NCI-H1694 (cell line): ENCODE data around the gene DYNC1I1.

Experiments
- DNase-seq: peaks from one replicate; lab custom pipeline; 2025; lab: John Stamatoyannopoulos, UW

The DYNC1I1 gene

GRCh38 chr7:96085953-96086352, 313.6 kb downstream of the DYNC1I1 start:
- DNase-seq: no peak

DNA sequence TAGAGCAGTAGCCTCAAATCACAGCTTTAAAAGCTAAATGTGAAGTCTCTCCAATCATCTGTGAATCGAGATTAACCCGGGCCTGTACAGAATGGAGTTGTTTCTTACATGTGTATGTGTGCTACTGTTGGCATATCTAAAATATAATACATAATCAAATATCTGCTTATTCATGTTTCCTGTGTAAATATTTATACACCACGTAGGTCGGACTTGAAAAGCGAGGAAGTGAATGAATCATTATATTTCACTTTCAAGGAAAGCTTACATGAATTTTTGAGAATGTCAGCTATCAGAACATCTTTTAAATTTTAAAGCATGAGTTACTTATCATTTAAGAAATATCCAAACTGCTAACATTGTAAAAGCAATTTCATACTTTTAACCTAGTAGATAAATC, 316.2 kb downstream of the DYNC1I1 start:
- no peak for DNase-seq

- no peak for DNase-seq
These were observed 317.2 kb downstream of the DYNC1I1 start for GRCh38 chr7:96089511-96089910.

DNA sequence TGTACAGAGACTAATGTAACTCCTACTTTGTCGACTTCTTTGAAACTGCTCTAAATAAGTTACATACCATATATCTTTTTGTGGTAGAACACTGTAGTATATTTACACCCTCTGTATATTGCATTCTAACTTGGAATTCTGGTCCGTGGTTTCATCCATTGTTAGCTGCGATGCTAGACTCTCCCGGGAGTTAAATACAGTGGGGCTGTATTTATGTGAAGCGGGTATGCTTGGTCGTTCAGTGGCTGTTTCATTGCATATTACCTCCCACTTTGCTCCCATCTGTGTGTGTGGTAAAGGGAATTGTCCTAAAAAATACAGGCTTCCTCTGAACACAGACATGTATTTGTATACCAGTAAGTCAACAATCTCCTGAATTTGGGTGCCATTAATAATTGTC, 318.4 kb downstream of the DYNC1I1 start:
- DNase-seq: no peak

DNA sequence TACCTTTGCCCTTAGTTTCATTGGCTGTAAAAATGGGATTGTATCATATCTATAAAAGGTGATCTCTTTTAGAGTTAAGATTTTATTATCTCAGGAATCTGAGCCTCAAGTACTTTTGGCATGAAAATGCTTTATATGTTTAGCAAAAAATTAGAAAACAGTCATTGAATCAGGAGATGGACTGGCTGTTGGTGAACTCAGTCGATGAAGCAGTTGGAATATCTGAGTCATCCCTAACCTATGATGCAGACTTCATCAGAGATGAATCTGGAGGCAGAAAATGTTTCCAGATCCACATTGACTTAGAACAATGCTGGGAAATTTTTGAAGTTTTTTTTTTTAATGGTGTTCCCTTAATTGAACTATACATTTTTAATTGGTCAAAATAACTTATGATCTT, 321.1 kb downstream of the DYNC1I1 start:
- DNase-seq: no peak

DNA sequence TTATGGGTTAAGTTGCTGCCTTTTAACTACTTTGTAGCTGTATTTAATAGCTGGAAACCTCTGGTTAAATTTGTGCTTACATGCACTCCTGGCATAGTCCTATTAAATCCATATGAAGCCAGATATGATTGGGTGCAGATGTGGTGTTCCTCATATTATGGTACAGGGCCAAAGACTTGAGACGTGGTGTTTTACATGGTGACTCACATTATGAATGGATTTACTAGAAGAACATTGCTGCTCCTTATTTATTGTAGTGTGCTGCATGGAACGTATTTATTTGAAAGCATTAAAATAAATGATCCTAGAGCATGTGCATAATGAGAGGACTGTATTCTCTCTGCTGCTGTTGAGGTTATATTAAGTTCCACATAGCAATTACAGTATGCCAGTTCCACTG, 325.5 kb downstream of the DYNC1I1 start:
- no peak for DNase-seq

DNA sequence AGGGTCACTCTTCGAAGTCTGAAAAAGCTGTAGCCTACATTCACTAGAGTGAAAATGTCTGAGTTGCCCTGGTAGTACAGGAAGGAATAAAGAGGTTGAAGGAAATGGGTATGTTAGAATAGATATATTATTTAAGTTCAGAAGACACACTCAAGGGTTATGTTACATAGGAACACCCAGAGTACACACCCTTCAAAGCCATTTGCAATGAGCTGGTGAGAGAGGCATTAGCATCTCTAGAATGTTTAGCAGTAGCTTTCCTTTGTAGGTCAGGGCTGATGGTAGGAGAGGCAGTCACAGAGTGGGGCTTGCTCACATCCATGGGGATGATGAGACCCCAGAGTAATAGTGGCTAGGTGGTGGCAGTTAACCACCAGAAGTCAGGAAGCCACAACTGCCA, 328.4 kb downstream of the DYNC1I1 start:
- DNase-seq: no peak

- DNase-seq: no peak
These were observed 329.9 kb downstream of the DYNC1I1 start for GRCh38 chr7:96102096-96102811.

DNA sequence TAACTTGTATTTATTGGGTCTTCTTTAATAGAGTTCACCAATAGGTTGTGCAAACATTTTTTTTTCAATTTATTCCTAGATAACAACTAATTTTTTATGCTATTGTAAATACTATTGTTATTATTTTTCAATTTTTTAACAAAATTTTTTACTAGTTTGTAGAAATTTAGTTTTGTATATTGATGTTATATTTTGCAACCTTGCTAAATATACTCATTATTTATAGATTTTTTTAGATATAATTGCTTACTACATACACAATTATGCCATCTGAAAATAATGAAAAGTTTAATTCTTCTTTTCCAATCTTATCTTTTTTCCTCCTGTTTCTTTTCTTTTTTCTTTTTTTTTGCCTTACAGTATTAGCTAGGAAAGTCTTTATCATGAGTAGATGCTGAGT, 332.6 kb downstream of the DYNC1I1 start:
- no peak for DNase-seq

DNA sequence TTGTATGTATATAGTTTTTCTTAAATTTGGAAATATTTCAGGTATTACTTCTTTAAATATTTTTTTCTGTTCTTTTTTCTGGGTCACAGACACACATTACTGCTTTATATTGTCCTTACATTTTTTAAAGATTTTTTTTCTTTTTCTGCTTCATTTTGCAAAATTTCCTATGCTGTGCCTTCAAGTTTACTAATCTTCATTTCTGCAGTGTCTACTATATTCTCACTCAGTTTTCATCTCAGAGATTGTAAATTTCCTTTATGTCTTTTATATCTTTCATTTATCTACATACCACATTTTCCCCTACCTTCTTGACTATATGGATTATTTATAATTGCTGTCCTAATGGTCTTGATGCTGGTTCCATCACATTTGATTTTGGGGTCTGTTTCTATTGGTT, 339.1 kb downstream of the DYNC1I1 start:
- no peak for DNase-seq

DNA sequence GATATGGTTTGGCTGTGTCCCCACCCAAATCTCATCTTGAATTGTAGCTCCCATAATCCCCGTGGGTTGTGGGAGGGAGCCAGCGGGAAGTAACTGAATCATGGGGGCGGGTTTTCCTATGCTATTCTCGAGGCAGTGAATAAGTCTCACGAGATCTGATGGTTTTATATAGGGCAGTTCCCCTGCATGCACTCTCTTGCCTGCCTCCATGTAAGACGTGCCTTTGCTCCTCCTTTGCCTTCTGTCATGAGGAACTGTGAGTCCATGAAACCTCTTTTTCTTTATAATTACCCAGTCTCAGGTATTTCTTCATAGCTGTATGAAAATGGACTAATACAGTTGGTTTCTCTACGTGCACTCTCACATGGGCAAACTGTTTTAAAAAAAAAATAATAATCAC, 341.8 kb downstream of the DYNC1I1 start:
- no peak for DNase-seq

DNA sequence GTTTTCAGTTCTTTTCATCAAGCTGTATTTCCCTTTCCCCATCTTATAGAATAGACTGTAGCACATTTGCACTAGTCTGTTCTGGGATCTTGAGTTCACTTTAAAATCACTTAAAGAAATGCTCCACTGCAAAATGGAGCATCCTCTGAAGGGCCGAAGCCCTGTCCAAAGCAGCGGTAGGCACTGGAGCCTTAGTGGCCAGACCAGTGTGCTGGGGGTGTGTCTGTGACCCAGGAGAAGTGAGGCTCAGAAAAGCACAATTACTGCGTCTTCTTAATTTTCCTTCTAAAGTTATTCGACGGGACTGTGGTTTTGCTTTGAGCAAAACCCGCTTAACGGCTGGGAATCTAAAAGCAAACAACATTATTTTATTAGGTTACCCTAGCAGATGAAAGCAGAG, 343.8 kb downstream of the DYNC1I1 start:
- DNase-seq: no peak

DNA sequence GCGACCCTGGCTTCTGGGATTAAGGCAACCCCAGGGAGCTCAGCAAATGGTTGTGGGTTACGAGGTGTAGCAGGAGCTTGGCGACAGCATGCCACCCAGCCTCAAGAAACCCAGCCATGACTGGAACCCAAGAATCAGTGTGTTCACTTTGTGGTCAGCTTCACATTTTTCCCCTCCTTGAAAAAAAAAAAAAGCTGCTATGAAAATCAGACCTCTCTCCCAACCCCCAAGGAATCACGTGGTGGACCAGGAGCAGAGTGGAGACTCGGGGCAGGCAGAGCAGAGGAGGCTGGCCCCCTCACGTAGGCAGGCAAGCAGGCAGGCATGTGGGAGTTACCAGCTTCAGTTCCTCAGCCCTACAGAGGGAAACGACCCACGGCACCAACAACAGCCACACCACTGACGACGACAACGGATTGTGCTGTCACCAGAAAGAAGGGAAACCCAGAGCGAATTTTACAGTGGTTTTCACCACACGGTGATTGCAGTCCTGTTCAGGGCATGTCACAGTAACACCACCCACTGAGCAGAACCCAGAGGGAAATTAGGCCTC, 346.2 kb downstream of the DYNC1I1 start:
- no peak for DNase-seq

GRCh38 chr7:96120445-96121225, 348.3 kb downstream of the DYNC1I1 start:
- DNase-seq: peak; percentile 12

- no peak for DNase-seq
These were observed 349.4 kb downstream of the DYNC1I1 start for GRCh38 chr7:96121752-96122151.

DNA sequence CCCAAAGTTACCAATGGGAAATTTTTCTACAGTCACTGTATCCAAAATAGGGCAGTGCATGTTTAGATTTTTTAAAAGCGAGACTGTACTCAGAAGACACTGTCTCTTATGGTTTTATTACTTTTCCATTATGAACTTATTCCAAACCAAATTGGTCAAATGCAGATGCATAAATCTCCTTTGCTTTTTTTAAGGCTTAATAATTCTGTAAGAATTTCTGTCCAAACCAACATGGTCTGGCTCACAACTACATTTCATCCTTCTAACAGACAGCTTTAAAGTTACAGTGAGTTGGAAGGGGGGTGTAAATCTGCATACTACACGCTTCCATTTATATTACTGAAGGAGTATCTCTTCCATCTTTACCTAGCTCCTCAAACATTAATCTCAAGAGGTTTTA, 350.4 kb downstream of the DYNC1I1 start:
- no peak for DNase-seq

DNA sequence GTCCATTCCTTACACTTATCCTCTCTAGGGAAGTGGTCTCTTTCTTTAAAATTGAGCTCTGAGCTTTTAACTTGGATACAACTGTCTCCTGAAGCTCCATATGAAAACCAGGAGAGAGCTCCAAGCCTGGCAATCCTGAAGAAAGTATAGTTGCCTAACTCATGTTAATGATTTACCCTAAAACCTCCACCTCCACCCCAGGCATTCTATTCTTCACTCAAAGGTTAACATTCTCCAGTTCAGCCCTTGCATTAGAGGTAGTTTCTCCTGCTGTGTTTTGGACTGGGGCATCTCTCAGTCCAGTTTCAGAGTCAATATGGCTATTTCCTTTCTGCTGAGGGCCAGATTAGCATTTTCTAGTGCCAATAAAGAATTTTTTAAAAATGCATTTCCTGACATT, 354.0 kb downstream of the DYNC1I1 start:
- DNase-seq: no peak

DNA sequence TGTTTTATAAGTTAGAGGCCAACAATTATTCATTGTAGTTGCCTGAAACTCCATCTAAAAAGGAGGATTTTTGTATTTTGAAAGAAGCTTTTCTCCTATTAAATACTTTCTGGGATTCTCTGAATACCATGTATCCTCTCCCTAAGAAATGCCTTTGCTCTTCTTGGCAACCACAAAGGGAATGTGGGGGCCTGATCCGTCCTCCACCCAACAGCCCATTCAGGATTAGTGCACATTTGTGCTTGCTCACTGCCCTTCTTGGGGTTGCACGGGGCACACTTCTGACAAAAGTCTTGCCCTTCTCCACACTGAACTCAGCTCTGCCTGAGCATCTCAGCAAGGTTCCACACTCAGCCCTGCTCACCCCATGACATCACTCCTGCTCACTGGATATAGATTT, 355.4 kb downstream of the DYNC1I1 start:
- DNase-seq: no peak

DNA sequence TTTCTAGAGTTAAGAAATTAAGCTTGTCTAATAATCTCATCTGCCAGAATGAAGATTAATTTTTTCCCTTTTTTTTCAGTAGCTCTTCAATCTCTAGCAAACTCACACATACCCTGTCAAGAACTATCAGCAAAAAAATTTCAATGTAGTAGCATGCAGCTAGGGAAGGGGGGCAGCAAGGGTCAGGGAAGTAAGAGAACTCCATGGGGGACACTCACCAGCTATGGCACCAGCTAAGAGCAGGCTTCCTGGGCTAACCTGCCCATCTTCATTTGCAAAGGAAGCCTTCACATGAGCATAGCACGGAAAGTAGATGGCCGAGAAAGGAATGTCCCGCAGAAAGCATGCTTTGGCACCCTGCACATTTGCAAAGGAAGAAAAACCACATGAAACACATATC, 359.2 kb downstream of the DYNC1I1 start:
- no peak for DNase-seq

- no peak for DNase-seq
These were observed 362.9 kb downstream of the DYNC1I1 start for GRCh38 chr7:96135241-96135640.

DNA sequence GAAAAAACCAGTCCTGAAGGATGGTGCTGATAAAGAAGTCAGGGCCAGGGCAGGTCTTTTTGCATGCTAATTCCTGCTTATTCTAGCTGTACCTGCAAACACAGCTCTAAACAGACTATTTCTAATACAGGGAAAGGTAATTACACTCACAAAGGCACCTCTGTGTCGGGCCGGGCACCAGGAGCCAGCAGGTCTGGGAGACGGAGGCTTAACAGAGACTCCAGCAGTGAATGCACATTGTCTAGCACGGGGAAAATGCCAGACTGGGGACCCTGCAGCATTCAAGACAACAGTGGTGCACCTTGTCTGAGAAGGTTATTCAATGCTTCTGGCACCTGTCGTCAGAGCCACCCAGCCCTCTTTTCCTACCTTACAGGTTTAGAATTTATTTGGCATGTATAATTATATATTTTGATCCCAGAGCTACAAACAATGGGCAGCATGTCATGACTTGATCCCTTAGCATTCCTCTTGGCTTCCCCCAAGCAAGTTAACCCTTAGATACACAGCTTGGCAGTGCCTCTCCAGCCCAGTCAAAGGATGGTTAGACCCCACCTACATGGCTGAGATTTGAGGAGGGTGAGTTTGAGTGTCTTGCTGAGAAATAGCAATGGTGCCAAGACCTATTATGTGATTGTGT, 364.4 kb downstream of the DYNC1I1 start:
- DNase-seq: no peak

DNA sequence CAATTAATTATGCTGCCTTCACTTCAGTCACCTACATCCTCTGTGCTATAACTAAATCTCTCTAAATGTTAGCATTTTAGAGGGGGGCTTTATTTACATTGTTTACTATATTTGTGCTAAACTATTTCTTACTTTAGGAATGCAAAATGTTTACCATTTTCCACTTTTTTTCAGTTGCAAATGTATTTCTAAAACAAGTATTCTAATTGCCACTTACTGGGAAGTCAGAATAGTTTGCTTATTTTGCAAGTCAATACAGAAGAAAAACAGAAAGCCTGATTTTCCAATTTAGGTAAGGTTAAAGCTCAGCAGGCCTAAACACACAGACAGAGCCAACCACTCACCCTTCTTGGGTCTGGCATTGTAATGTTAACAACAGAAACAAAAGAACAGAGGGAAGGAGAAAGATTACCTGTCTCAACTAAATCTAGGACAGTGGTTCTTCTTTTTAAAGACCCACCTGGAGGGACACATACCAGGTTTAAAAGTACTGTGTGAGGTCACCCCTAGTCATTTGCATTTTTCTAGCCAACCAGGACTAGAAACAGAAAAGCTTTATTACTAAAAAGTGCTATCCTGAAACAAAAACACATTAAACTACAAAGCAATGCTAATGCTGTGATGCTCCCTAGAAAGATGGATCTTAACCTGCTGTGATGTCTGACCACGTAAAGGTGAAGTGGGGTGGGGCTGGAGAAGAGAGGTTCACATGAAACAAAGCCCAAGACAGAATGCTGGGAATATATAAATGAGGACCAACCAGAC, 371.3 kb downstream of the DYNC1I1 start:
- DNase-seq: no peak
